Large intestine (tissue), 3 donors: Measurements from ENCODE around the gene AGPAT2. TPM values are rescaled to one million over a fixed set of nuclear protein-coding genes. Genes with fewer than 3 reads are reported as not detected.

ENCODE experiments used
- DNase-seq, 2 donors: peaks; one replicate each; pipeline versions ENCODE4 v3.0.0 to v3.0.0-alpha.2; 2013
- H3K27ac ChIP-seq: one replicate; pipeline ENCODE4 v1.5.1; 2013; ENCODE audit warnings: low read length
- H3K27me3 ChIP-seq: 2 replicates; pipeline ENCODE4 v1.6.1; 2013; ENCODE audit warnings: low read length; ENCODE audit not compliant: control insufficient read depth, insufficient read depth
- H3K36me3 ChIP-seq: 2 replicates; pipeline ENCODE4 v1.6.1; 2013; ENCODE audit warnings: low read length; ENCODE audit not compliant: control insufficient read depth, insufficient read depth
- H3K4me1 ChIP-seq: one replicate; pipeline ENCODE4 v1.6.1; 2013; ENCODE audit warnings: low read length; ENCODE audit not compliant: control insufficient read depth, insufficient read depth
- H3K4me3 ChIP-seq: one replicate; pipeline ENCODE4 v1.5.1; 2013; ENCODE audit warnings: low read length
- H3K9me3 ChIP-seq: one replicate; pipeline ENCODE4 v1.6.1; 2013; ENCODE audit warnings: mild to moderate bottlenecking, low read depth, low read length, moderate library complexity; ENCODE audit not compliant: control insufficient read depth
- WGBS: methylation state at CpG from one replicate; pipeline ENCODE4 v1.1.5; 2013; ENCODE audit warnings: low lambda C conversion rate; ENCODE audit not compliant: insufficient coverage; 5-methylcytosine and 5-hydroxymethylcytosine counted together
- polyA plus RNA-seq: library from polyadenylated mRNA; unstranded; fragments of 120-200 nt; gene quantifications from one replicate; pipeline ENCODE4 v1.2.1, GENCODE V29; 2013

AGPAT2 gene
- polyA plus RNA-seq, 1 donor: 175 TPM

- WGBS: no CpG with 5 or more reads among the region's 26 CpGs
Measured at GRCh38 chr9:136673975-136674785, 13.1 kb downstream of the AGPAT2 start.

GRCh38 chr9:136673088-136673974 lies 13.9 kb downstream of the AGPAT2 start:
- peaks cover 45% of the 10 kb centered on the region for H3K36me3 ChIP-seq
- WGBS: no CpG with 5 or more reads among the region's 35 CpGs
- no peak overlapping the region for H3K4me3 ChIP-seq
- no peak for DNase-seq
- no peaks in the 10 kb centered on the region for H3K9me3 ChIP-seq
- H3K27ac ChIP-seq: peak overlapping the region; percentile 13
- no peaks in the 10 kb centered on the region for H3K27me3 ChIP-seq
- H3K4me1 ChIP-seq: peaks cover 84% of the 10 kb centered on the region

More at GRCh38 chr9:136673975-136674785, 13.1 kb downstream of the AGPAT2 start:
- no peak overlapping the region for H3K4me3 ChIP-seq
- H3K27ac ChIP-seq: peak overlapping the region; percentile 98
- peaks cover 47% of the 10 kb centered on the region for H3K36me3 ChIP-seq
- peaks cover 87% of the 10 kb centered on the region for H3K4me1 ChIP-seq
- DNase-seq: no peak
- no peaks in the 10 kb centered on the region for H3K27me3 ChIP-seq
- H3K9me3 ChIP-seq: no peaks in the 10 kb centered on the region

GRCh38 chr9:136672431-136673087 lies 14.7 kb downstream of the AGPAT2 start:
- no CpG with 5 or more reads among the region's 14 CpGs for WGBS

GRCh38 chr9:136671646-136672430 lies 15.4 kb downstream of the AGPAT2 start:
- Histone ChIP-seq H3K36me3 (peaks cover 39% of the 10 kb centered on the region), H3K4me1 (peaks cover 69% of the 10 kb centered on the region), H3K27me3 (peaks cover 4% of the 10 kb centered on the region), H3K27ac (peak overlapping the region; percentile 51), H3K9me3 (no peaks in the 10 kb centered on the region), H3K4me3 (no peak overlapping the region)
- no peak for DNase-seq
- WGBS: no CpG with 5 or more reads among the region's 27 CpGs

More at GRCh38 chr9:136672431-136673087, 14.7 kb downstream of the AGPAT2 start:
- Histone ChIP-seq H3K27ac (peak overlapping the region; percentile 51), H3K9me3 (no peaks in the 10 kb centered on the region), H3K36me3 (peaks cover 44% of the 10 kb centered on the region), H3K27me3 (no peaks in the 10 kb centered on the region), H3K4me1 (peaks cover 76% of the 10 kb centered on the region), H3K4me3 (no peak overlapping the region)
- no peak for DNase-seq

GRCh38 chr9:136671254-136671614 lies 16.0 kb downstream of the AGPAT2 start:
- peak overlapping the region; percentile 51 for H3K27ac ChIP-seq
- no CpG with 5 or more reads among the region's 12 CpGs for WGBS

GRCh38 chr9:136670576-136671253 lies 16.5 kb downstream of the AGPAT2 start:
- H3K36me3 ChIP-seq: peaks cover 32% of the 10 kb centered on the region
- H3K27me3 ChIP-seq: peaks cover 7% of the 10 kb centered on the region
- H3K4me1 ChIP-seq: peaks cover 58% of the 10 kb centered on the region
- WGBS: no CpG with 5 or more reads among the region's 36 CpGs
- peak overlapping the region; percentile 10 for H3K4me3 ChIP-seq
- H3K9me3 ChIP-seq: no peaks in the 10 kb centered on the region
- H3K27ac ChIP-seq: no peak overlapping the region
- no peak for DNase-seq

More at GRCh38 chr9:136671254-136671614, 16.0 kb downstream of the AGPAT2 start:
- Histone ChIP-seq H3K27me3 (peaks cover 7% of the 10 kb centered on the region), H3K4me1 (peaks cover 63% of the 10 kb centered on the region), H3K4me3 (no peak overlapping the region), H3K9me3 (no peaks in the 10 kb centered on the region), H3K36me3 (peaks cover 33% of the 10 kb centered on the region)
- DNase-seq: no peak

GRCh38 chr9:136669791-136670464 lies 17.3 kb downstream of the AGPAT2 start:
- no peak for DNase-seq
- H3K9me3 ChIP-seq: no peaks in the 10 kb centered on the region
- peaks cover 10% of the 10 kb centered on the region for H3K27me3 ChIP-seq
- peaks cover 31% of the 10 kb centered on the region for H3K36me3 ChIP-seq
- WGBS: no CpG with 5 or more reads among the region's 23 CpGs
- H3K27ac ChIP-seq: no peak overlapping the region
- peaks cover 55% of the 10 kb centered on the region for H3K4me1 ChIP-seq
- H3K4me3 ChIP-seq: peak overlapping the region; percentile 10

- DNase-seq: no peak
- Histone ChIP-seq H3K27me3 (peaks cover 12% of the 10 kb centered on the region), H3K4me3 (peak overlapping the region; percentile 4), H3K36me3 (peaks cover 24% of the 10 kb centered on the region), H3K27ac (no peak overlapping the region), H3K9me3 (no peaks in the 10 kb centered on the region), H3K4me1 (peaks cover 48% of the 10 kb centered on the region)
- no CpG with 5 or more reads among the region's 23 CpGs for WGBS
Measured at GRCh38 chr9:136668983-136669790, 18.1 kb downstream of the AGPAT2 start.
